GM18909 (cell line): Measurements from ENCODE around the gene IGFL2.
"Not testable (repeated sequence)": the region's sequence is repeated elsewhere in the genome, so short reads cannot be mapped to it uniquely, and the experiment has no call there.

Source experiments
- ATAC-seq: cut with Tn5 transposase; IDR thresholded peaks from one replicate; pipeline ENCODE4 v1.9.1; 2021; ENCODE audit warnings: mild to moderate bottlenecking; ENCODE audit not compliant: unreplicated experiment, poor library complexity

Gene IGFL2

GRCh38 chr19:46205183-46205984, 57.3 kb downstream of the IGFL2 start:
- no peak for ATAC-seq

- no peak for ATAC-seq
Observed at GRCh38 chr19:46206176-46206575, 58.1 kb downstream of the IGFL2 start.

- no peak for ATAC-seq
Observed at GRCh38 chr19:46206682-46207081, 58.6 kb downstream of the IGFL2 start.

- not testable (repeated sequence) for ATAC-seq
Observed at GRCh38 chr19:46207858-46208257, 59.8 kb downstream of the IGFL2 start.

GRCh38 chr19:46209051-46209450, 61.0 kb downstream of the IGFL2 start:
- no peak for ATAC-seq

- no peak for ATAC-seq
Observed at GRCh38 chr19:46209472-46209871, 61.4 kb downstream of the IGFL2 start.

GRCh38 chr19:46210669-46211068, 62.6 kb downstream of the IGFL2 start:
- no peak for ATAC-seq
